Measurements from ENCODE around the gene CUTC. TPM values are rescaled to one million over a fixed set of nuclear protein-coding genes. Genes with fewer than 3 reads are reported as not detected.

The CUTC gene
- polyA plus RNA-seq, 3 donors: 17.3 to 41.9 (median 35.5) TPM

- Histone ChIP-seq H3K27me3 (ENCODE audit: control insufficient read depth in 2 of 2, insufficient read depth in 2 of 2, low read length in 2 of 2) (no peaks in the 10 kb centered on the region), H3K4me2 (replicated peaks; ENCODE audit: extremely low read depth, low read length, poor library complexity, severe bottlenecking) (no peak overlapping the region), H3K4me3 (replicated peaks in 1 of 3; ENCODE audit: low read depth in 2 of 3, low read length in 3 of 3) (no peak overlapping the region), H3K9me3 (replicated peaks in 1 of 2; ENCODE audit: control insufficient read depth in 1 of 2, insufficient read depth in 1 of 2, low read length in 2 of 2) (peaks cover 0 to 10% of the 10 kb centered on the region in 2 donors), H2AFZ (ENCODE audit: insufficient read depth, low read depth, low read length, poor library complexity, severe bottlenecking) (no peak overlapping the region), H3K36me3 (replicated peaks in 1 of 2; ENCODE audit: control insufficient read depth in 1 of 2, insufficient read depth in 2 of 2, low read length in 2 of 2) (peaks cover 83 to 97% of the 10 kb centered on the region in 2 donors), H3K4me1 (ENCODE audit: control insufficient read depth in 1 of 2, insufficient read depth in 2 of 2, low read length in 2 of 2) (no peaks in the 10 kb centered on the region), H3K27ac (ENCODE audit: low read depth in 1 of 2, low read length in 2 of 2) (no peak overlapping the region), H3K79me2 (ENCODE audit: insufficient read depth, low read length) (no peaks in the 10 kb centered on the region), H4K20me1 (ENCODE audit: insufficient read depth, low read length) (peaks cover 6% of the 10 kb centered on the region), H3K9ac (ENCODE audit: insufficient read depth, low read length, poor library complexity, severe bottlenecking) (no peak overlapping the region)
- DNase-seq: no peak
- Mint-ChIP-seq H3K27me3 (ENCODE audit: low read depth in 3 of 3) (no peaks in the 10 kb centered on the region), H3K36me3 (peaks cover 77 to 86% of the 10 kb centered on the region in 2 donors), H3K27ac (no peak overlapping the region), H3K4me1 (peaks cover 2% of the 10 kb centered on the region), H3K9me3 (peaks cover 0 to 13% (median 7%) of the 10 kb centered on the region in 7 donors), H3K4me3 (no peak overlapping the region)
- intact Hi-C loops (cut with micrococcal nuclease): no loop called here
- no CpG with 5 or more reads among the region's 2 CpGs for WGBS (ENCODE audit: insufficient coverage)
- TF ChIP-seq CTCF (IDR thresholded peaks at IDR 0.05): no peak
Measured at GRCh38 chr10:99740260-99740659, 8.2 kb downstream of the CUTC start.

GRCh38 chr10:99740933-99741559 is 9.0 kb downstream of the CUTC start:
- Mint-ChIP-seq H3K9me3 (peaks cover 0 to 13% (median 7%) of the 10 kb centered on the region in 7 donors), H3K4me1 (peaks cover 2% of the 10 kb centered on the region), H3K27ac (no peak overlapping the region), H3K4me3 (no peak overlapping the region), H3K27me3 (ENCODE audit: low read depth in 3 of 3) (no peaks in the 10 kb centered on the region), H3K36me3 (peaks cover 82 to 92% of the 10 kb centered on the region in 2 donors)
- Histone ChIP-seq H3K9ac (ENCODE audit: insufficient read depth, low read length, poor library complexity, severe bottlenecking) (no peak overlapping the region), H4K20me1 (ENCODE audit: insufficient read depth, low read length) (peaks cover 6% of the 10 kb centered on the region), H3K36me3 (replicated peaks in 1 of 2; ENCODE audit: control insufficient read depth in 1 of 2, insufficient read depth in 2 of 2, low read length in 2 of 2) (peaks cover 89 to 100% of the 10 kb centered on the region in 2 donors), H3K4me3 (replicated peaks in 1 of 3; ENCODE audit: low read depth in 2 of 3, low read length in 3 of 3) (no peak overlapping the region), H3K4me1 (ENCODE audit: control insufficient read depth in 1 of 2, insufficient read depth in 2 of 2, low read length in 2 of 2) (no peaks in the 10 kb centered on the region), H3K27me3 (ENCODE audit: control insufficient read depth in 2 of 2, insufficient read depth in 2 of 2, low read length in 2 of 2) (no peaks in the 10 kb centered on the region), H3K79me2 (ENCODE audit: insufficient read depth, low read length) (no peaks in the 10 kb centered on the region), H3K4me2 (replicated peaks; ENCODE audit: extremely low read depth, low read length, poor library complexity, severe bottlenecking) (no peak overlapping the region), H3K27ac (ENCODE audit: low read depth in 1 of 2, low read length in 2 of 2) (no peak overlapping the region), H2AFZ (ENCODE audit: insufficient read depth, low read depth, low read length, poor library complexity, severe bottlenecking) (no peak overlapping the region), H3K9me3 (replicated peaks in 1 of 2; ENCODE audit: control insufficient read depth in 1 of 2, insufficient read depth in 1 of 2, low read length in 2 of 2) (peaks cover 0 to 10% of the 10 kb centered on the region in 2 donors)
- no peak for DNase-seq
- no CpG with 5 or more reads among the region's 3 CpGs for WGBS (ENCODE audit: insufficient coverage)
- TF ChIP-seq CTCF (IDR thresholded peaks at IDR 0.05): no peak
- intact Hi-C loops (cut with micrococcal nuclease): no loop called here
